ENCODE measurements around the gene PEDS1.

Gene PEDS1

DNA sequence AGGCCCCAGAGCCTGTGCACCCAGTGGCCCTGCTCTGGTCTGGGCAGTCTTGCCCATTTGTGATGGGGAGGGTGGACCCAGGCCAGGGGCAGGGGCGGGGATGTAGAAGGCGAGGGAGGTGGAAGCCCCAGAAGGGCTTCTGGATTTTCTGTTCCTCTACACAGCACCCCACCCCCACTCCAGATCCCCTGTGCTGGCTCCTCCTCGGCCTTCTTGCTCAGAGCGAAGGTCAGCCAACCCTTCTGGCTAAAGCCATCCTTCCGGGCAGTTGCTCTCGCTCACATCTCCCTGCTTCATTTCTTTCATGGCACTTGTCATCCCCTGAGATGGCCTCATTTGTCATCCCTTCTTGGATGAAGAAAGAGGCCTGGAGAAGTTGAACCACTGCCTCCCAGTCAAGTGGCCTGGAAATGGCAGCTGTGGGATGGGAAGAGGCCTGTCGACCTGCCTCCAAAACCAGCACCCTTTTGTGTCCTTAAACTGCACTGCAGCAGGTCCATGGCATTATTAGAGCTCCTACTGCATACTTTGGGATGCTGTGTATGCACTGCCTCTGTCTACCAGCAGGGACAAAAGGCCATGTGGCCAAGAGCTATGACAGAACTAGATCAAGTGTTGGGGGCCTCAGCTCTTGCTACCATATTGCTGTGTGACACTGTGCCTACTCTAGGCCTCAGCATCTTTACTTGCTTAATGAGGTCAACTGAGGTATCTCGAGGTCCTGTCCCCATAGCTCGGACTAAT lies 19.9 kb downstream of the PEDS1 start:
- no peak for DNase-seq

DNA sequence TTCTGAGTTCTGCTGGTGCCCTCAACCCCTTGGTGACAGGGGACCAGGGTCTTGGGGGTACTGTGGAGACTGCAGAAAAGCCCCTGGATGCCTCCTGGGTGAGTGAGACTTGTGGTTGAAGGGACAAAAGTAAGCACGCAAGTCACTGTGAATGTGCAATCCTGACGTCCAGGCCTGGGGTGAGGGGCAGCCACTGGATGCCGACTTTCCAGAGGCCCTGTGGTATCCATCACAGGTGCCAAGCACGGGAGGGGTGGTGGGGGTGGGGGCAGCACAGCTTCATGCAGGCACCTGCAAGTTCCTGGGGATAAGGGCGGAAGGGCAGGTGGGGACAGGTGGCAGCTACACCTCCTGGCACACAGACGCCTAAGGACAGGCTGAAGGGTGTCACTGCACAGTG lies 20.5 kb downstream of the PEDS1 start:
- no peak for DNase-seq

DNA sequence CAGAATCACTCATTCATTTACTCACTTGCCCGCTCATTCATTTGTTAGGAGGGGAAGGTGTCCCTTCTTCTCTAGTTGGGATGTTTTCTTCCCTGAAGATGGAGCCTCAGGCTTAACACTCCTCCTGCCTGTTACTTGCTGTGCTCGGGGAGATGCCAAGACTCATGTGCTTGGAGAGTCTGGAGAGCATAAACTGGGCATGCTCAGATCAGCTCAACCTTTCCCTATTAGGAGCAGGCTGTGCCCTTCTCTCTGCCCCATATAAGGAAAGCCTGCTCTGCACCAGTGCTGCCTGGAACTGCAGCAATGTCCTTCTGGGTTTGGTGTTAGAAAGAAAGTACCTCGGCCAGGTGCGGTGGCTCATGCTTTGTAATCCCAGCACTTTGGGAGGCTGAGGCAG lies 22.5 kb downstream of the PEDS1 start:
- no peak for DNase-seq

DNA sequence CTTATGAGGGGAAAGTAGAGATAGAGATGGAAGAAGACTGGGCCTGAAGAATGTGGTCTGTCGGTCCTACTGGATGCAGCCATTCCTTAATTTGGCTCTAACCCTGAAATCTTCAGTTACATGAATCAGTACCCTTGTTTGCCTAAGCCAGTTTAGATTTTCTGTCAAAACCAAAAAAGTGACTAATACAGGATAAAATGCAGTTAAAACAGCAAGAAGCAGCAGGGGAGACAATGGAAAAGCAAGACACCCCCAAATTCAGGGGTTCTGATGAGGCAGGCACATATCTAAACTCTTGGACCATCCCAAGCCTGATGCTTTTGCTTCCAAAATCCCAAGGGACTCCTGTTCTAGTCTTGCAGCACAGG lies 23.2 kb downstream of the PEDS1 start:
- DNase-seq = no peak

DNA sequence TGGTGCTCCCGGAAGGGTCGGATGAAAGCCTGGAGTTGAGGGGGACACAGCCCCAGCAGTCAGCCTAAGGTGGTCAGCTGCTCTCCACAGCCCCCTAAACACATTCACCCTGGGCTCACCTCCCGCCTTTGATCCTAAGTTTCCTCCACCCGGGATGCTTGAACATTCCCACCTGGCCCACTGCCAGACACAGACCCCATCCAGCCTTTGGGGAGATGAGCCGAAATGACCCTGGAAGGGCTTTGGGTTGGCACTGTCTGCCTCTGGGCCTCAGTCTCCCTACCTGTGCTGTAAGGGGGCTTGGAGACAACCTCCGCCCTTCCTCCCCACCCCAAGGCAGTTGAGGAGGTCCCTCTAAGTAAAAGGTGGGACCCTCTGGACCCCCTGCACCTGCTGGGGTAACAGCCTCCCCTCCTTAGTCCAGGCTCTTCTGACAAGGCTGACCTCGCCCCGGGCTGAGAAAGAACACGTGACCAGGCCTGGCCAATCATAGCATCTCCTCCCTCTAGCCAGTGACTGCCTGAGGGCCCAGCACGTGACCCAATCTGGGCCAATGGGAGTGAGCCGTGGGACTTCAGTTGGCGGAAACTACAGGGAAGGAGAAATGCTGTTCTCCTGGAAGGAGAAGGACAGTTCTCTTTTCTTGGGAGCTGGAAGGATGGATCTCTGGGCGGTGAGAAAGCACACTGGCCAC lies 23.7 kb downstream of the PEDS1 start:
- DNase-seq = no peak

DNA sequence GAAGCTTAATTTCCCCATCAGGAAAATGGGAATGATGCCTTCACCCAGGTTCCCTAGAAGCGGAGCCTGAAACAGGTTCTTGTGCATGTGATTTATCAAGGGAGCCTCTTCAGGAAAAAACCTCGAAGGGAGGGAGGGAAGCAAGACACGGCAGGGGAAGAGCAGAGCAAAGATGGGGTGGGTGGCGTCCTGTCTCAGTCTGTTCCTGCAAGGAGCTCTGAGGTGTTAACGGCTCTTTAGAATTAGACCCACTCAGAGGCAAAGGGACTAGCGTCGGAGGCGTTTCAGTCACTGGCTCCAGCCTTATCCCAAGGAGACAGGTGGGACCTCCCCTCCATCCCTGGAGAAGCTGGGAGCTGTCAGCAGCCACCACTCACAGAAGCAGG lies 25.0 kb downstream of the PEDS1 start:
- no peak for DNase-seq

DNA sequence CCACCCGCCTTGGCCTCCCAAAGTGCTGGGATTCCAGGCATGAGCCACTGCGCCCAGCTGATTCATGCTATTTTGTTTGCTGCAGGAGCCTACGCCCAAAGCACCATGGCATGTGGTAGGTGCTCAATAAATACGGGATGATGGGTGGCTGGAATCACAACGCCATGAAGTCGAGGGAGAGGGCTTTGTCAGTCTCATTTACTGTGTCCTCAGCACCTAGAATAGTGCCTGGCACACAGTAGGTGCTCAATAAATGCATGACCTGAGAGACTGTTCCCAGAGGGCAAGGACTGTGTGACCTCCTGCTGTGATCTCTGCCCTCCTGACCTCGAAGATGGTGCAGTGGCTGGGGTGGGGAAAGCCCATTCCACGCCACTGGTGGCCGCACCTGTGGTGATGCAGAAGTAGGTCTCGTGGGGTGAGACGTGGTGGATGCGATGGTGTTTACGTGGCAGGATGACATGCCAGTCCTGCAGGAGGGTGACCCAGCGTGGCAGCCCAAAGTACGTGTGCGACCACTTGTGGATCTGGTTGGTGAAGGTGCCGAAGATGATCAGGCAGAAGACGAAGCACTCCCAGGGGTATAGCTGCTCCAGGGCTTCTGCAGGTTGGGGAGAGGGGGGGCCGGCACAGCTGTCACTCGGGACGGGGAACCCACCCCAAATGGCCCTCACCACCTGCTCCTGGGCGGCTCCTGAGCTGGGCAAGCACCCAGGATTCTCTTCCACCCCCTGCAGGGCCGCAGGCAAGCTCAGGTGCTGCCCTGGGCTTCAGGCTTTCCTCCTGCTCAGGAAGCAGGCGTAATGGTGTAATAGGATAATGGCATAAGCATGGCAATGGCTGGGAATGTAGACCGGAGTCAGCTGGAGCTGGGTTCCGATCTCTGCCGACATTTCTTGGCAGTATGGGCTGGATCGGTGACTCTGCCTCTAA lies 25.7 kb downstream of the PEDS1 start:
- DNase-seq = no peak

DNA sequence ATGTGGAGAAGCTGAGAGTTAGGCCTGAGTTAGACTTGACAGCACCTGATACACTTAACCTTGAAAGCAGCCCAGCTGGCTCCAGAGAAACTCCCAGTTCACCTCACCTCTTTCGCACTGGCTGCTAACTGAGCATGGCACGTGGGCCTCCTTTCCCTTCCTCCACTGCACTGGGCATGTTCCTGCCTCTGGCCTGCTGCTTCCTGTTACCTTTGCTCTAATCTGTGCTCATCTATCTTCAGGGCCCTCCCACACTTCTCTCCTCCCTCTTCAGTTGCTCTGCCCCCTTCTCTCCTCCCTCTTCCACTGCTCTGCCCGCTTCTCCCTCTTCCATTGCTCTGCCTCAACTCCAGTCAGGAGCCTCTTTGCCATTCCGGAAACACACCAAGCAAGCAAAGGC lies 26.9 kb downstream of the PEDS1 start:
- no peak for DNase-seq

DNA sequence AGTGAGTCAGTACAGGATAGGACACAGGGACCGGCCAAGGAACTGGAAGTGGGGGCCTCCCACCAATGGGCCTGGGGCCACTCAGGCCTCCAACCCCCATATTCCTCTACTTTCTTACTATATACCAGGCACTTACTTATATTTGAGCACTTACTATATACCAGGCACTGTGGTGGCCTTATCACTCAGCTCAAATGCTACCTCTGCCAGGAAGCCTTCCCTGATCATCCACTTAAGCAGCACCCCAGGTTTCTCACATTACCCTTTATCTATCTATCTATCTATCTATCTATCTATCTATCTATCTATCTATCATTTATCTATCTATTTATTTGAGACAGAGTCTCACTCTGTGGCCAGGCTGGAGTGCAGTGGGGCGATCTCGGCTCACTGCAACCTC lies 28.2 kb downstream of the PEDS1 start:
- DNase-seq = no peak

DNA sequence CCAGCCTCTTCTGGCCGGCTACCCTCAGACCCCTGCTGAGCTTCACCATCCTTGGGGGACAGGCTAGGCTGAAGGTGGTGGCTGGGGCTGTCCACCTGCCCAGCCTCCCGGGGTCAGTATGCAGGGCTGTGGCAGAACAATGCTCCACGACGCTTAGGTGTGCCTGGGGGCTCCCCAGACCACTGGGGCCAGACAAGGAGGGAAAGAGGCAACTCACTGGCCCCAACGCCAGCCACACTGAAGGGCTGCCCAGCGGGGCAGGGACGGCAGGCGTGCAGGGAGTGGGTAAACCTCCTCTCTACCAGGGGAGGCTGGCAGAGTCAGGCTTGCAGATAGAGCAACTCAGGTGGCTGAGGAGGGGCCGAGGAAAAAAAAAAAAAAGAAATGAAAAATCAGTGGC lies 29.0 kb downstream of the PEDS1 start:
- no peak for DNase-seq

DNA sequence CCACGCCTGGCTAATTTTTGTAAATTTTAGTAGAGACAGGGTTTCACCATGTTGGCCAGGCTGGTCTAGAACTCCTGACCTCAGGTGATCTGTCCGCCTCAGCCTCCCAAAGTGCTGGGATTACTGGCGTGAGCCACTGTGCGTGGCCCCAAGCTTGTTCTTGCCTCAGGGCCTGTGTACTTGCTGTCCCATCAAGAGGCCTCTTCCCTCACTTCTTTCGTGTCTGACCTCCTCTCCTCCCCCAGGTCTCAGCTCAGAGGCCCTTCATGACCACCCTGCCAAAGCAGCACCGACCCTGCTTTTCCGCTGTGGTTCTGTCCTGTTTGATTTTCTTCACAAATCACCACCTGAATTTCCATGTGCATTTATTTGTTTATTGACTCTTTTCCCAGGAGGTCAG lies 30.1 kb downstream of the PEDS1 start:
- no peak for DNase-seq

DNA sequence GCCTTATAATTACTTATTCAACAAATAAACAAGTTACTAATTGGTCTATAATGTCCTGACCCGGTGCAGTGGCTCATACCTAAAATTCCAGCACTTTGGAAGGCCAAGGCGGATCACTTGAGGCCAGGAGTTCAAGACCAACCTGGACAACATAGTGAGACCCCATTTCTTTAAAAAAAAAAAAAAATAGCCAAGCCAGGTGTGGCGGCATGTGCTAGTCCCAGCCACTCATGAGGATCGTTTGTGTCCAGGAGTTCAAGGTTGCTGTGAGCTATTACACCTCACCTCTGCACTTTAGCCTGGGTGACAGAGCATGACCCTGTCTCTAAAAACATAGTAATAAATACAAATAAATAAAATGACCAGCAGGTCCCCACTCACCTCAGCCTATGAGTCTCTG lies 30.8 kb downstream of the PEDS1 start:
- DNase-seq = no peak

DNA sequence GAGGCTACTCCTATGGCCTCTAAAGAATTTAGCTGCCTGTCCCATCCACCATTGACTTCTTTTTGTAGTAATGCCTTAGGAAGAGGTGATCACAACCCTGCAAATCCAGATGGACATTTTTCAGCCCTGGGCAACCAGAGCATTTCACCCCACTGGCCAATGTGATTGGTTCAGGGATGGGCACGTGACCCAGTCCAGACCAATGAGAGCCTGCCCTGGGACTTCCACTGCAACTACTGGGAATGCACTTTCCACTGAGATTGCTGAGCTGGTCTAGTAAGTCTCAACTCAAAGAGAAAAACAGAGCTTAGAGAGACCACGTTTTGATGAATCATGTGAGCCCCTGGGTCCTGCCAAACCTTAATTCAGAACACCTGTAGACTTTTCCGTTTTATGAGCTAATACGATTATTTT lies 31.7 kb downstream of the PEDS1 start:
- peak; percentile 76 for DNase-seq

DNA sequence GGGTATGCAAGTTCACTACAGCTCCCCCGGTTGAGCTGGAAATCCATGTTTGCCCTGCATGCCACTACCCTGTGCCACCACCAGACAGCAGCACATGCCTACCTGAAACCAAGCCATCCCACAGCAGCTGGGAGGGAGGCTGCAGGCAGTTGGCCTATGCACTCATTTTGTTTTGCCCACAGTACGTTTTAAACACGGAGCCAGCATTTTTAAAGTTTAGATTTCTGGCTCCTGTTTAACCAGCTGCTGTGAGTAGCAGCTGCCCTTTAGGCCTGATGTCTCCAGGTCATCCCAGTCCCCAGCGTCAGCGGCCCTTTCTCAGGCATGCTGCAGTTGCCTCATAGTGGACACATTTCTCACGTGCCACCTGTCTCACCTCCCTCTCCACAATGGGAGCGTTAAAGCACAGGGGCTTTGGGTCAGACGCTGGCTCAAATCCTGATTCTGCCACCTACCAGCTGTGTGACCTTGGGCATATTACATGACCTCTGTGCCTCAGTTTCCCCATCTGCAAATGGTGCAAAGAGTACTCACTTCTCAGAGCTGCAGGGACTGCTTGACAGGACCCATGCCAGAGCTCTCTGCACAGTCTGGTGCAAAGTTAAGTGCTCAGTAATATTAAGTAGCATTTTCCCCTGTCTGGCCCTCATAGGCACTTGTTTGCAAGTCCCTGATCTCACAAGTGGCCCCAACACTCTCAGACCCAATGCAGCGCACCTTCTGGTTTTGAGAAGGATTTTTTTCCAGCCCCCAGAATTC lies 32.4 kb downstream of the PEDS1 start:
- peak; percentile 52 for DNase-seq

DNA sequence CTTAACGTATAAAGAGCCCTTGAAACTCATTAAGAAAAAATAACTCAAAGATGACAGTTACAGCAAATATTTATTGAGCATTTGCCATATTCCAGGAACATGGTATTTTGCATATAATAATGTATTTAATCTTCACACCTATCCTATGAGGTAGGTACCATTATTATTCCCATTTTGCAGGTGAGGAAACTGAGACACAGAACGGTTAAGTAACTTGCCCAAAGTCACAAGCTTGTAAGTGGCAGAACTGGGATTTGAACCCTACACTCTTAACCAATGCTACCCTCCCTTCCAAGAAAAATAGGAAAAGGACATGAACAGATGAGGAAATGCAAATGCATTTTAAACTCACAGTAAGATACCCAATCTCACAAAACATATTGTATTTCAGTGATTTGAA lies 35.3 kb downstream of the PEDS1 start:
- no peak for DNase-seq

DNA sequence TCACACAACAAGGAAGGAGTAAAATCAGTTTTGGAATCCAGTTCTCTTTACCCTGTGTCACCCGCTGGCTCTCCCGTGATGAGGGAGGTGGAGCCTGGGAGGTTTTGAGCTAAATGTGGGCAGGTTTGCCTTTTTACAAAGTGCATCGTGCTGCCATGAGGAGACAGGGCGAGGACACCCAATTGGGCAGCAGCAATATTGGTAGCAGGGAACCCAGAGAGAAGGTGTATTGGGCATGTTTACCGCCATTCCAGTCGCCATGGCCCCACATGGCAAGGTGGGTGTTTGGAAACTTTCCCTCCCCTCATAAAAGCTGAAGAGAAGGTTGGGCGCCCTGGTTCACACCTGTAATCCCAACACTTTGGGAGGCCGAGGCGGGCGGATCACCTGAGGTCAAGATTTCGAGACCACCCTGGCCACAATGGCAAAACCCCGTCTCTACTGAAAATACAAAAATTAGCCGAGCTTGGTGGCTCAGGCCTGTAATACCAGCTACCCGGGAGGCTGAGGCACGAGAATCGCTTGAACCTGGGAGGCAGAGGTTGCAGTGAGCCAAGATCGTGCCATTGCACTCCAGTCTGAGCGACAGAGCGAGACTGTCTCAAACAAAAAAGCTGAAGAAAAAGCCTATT lies 37.0 kb downstream of the PEDS1 start:
- DNase-seq = no peak

DNA sequence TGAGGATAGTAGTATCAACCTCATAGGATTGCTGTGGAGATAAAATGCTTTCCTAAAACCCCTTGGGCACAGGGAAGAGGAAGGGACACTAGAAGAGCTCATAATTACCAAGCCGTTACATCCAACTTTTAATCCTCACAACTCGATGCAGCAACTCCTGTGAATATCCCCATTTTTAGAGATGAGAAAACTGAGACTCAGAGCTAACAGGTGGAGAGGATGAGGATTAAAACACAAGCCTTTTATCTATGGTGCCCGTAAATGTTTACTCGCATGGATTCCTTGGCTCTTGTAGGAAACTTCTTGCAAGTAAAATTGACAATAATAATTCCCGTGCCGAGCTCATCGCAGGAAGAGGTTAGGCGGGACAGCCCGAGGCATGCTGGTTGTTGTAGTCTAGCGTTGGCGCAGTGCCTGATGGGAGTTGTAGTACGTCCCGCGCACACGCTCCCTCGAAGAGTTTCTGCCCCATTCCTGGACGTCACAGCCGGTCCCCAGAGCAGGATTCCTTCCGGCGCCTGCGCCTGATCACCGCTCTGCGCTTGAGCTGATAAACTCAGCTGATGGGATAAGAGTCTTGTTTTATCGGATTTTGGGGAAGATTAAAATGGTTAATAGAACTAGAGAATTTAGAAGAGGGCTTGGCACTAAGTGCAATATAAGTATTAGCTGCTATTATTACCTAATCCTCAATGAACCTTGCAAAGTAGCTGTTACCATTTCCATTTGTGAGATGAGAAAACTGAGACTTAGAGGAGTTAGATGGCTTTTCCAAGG lies 37.7 kb downstream of the PEDS1 start:
- DNase-seq = peak; percentile 97

DNA sequence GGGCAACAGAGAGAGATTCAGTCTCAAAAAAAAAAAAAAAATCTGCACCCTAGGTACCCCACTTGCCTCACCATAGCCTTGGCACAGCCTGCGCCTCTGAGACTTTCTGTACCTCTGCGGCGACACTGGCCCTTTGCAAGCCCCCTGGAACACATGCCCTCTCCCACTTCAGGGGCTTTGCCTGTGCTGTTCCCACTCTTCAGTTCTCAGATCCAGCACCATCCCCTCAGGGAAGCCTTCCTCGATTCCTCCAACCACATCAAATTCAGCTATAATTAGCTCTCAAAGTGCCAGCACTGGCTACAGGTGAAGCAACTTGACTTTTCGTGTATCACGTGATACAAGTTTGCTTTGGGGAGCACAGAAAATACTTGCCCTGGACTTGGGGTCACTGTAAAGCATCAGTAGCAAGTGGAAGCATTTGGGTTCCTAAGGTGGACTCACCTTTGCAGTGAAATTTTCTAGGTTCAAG lies 38.4 kb downstream of the PEDS1 start:
- DNase-seq = no peak

DNA sequence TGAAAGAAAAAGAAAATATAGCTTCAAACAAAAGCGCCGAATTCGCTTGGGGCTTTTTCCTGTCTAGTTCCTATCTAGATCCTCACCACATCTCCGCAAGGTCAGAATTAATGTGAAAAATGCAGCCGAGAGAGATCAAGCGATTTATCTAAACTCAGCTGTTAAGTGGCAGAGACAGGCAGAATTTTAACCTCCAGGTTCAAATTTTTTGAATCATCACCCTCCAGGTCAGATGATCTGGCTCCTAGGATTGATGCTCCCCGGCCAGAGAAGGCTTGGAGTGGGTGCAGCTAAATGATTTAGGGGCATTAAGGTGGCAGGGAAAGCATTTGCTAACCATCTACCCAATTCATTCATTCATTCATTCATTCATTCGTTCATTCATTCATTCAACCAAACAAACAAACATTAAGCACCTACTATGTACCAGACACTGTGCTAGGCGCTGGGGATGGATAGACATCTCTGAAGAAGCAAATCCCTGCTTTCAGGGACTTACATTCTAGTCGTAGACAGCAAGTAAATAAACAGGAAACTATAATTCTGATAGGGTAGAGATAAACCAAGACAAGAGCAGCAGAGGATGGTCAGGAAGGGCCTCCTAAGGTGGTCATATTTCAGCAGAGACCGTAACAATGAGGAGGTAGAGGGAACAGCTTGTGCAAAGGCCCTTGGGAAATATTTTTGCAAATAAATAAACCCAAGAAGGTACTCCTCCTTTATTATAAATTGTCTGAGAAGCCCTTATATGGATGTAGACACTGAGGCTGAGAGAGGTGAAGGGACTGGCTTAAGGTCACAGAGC lies 39.9 kb downstream of the PEDS1 start:
- DNase-seq = no peak

All from fibroblast of upper back skin (primary cell).